ENCODE results near the gene FES.
A peak's percentile ranks its signal among the peaks of the same experiment; 100 is the strongest.
"Not testable (repeated sequence)": the region's sequence is repeated elsewhere in the genome, so short reads cannot be mapped to it uniquely, and the experiment has no call there.

FES gene

DNA sequence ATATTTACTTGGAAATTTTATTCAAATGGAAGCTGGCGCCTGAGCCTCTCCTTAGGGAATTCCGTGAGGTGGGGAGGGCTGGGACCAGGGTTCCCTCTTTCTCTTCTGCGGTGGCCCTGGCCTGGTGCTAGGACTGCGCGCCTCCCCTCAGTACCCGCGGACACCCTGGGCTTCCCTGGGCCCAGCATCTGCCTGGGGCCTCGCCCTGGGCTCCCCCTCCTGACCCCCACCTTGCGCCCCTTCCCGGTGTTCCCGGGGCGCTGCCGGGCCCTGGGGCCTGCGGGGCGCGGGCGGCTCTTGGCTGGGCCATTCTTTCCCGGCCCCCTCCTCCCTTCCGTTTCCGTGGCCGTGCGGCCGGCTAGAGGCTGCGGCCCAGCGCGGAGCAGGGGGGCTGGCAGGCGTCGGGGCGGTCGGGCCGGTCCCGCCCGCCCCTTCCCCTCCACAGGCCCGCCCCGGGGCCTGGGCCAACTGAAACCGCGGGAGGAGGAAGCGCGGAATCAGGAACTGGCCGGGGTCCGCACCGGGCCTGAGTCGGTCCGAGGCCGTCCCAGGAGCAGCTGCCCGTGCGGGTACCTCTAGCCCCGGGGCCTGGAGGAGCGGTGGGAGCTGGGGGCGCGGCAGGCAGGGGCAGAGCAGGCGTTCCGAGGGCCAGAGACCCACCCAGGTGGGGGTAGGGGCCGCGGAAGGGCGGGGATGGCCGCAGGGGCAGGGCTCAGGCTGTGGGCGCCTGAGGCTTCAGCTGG, at the start of gene FES:
TSS of gene FES (plus strand) at position 529 of the 743 bp plus-strand sequence. CDS start 542 bp downstream, outside the sequence.
- peak; percentile 35 to 48 for DNase-seq

DNA sequence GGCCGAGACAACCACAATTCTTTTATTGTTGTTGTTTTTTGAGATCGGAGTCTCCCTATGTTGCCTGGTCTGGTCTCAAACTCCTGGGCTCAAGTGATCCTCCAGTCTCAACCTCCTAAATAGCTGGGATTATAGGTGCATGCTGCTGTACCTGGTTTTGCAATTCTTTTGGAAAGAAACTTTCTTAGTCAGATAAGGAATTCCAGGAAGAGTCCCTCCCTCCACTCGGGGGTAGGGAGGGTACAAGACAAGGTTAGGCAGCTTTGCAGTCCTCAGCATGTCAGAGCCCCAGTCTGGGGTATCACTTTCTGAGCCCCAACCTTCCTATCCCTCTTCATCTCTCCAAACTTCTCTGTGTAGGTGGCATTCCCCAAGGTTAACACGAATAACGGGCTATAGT, 49.7 kb upstream of the FES start:
- DNase-seq, result no peak

DNA sequence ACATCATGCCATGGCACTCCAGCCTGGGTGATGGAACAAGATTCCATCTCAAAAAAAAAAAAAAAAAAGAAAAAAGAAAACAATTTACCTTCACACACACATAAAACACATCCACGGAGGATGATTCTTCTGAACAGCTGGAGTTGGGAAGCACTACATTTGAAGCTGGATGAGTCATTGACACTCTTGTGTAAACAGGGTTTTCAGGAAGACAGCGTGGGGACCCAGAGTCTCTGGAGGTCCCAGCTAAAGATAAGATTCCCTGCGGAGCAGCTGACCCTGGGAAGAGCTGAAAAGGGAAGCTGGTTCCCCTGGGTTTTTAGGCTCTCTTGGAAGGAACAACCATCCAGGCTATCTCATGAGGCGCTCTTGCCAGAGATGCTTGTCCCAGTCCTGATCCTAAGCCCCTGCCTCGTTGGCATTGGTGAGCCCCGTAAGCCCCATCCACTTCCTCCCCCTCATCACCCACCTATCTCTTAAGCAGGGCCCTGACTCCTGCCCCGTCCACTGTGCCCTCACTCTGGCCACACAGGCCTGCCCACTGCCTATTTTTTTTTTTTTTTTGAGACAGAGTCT, 47.9 kb upstream of the FES start:
- DNase-seq, result no peak

DNA sequence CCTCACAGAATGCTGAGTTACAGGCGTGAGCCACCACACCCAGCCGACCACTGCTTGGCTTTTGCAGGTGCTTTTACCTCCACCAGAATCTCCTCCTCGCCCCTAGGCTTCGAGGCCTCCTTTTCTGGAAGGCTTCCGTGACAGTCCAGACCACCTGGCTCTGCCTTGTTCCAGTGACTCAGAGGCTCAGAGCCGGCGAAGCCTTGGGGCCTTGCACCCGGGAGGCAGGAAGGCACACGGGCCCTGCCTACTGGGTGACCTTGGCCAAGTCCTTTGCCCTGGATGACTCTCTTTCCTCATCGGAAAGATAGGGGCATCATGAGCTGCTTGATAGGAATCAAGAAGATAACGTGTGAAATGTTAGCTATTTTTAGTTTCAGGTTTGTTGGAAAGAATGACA, 47.2 kb upstream of the FES start:
- DNase-seq, result peak; percentile 69 to 77

DNA sequence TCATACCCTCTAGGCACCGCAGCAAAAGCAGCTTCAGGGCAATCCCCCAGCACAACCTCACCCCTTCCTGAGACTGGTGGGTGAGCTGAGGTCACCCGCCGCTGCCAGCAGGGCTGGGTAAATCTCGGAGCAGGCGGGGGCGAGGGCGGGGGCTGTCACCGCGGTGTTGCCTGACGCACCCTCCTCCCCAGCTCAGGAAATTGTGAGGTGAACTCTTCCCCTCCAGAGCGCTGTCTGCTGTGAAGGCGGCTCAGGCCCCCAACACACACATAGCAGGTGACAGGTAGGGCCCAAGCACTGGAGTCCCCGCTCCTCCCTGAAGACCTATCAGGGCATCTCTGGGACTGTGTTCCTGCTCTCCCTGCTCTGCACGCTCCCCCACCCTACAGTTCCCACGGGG, 46.2 kb upstream of the FES start:
- peak; percentile 91 to 92 for DNase-seq

DNA sequence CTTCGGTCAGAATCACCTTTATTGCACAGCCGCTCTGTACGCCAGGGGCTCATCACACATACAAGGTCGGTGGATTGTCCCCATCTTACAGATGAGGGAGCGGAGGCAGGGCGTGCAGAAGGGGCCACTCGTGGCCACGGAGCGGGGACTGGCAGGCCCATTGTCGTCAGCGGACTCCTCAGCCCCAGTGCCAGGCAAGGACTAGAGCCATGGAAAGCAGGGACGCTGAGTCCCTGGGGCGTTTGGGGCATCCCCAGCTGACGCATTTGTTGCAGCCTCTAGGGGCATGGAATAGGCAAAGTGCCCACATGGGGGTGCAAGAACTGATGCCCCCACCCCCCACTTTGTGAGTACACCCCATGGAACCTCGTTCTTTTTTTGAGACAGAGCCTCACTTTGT, 45.8 kb upstream of the FES start:
- DNase-seq, result peak; percentile 50 to 58

DNA sequence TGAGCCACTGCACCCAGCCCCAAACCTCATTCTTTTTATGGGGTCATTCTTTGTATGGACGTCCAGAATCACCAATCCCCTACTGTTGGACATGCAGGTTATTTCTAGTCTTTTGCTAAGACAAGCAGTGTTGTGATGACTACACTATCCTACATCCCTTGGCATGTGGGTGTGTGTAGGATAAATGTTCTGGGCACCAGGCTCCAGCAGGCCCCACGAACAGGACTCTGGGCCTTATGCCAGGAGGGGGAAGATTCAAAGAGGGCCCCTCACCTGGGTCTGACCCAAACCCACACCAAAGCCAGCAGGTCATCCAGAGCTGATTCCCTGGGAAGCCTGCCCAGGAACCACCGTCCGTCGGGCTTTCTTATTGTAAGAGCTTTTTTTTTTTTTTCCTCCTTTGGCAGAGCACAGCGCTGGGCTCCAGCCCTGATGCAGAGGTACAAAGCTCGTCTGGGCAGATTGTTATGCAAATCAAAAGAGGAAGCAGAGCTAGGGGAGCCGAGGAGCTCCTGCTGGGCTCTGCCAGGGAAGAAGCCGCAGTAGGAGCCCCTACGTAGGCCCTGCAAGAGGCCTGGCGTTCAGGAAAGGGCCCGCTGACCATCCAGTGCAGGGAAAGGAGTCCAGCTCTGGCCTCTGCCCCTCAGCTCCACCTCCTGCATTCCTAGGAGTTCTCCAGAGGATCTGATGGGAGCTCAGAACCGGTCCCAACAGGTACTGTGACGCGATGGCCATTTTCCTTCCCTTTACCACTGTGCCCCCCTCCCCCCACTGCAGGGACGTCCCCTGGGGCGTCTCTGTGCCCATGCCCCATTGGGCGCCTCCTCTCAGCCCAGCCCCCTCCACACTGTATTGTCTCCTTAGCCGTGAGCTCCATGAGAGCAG, 44.9 kb upstream of the FES start:
- DNase-seq, result peak; percentile 59 to 70

DNA sequence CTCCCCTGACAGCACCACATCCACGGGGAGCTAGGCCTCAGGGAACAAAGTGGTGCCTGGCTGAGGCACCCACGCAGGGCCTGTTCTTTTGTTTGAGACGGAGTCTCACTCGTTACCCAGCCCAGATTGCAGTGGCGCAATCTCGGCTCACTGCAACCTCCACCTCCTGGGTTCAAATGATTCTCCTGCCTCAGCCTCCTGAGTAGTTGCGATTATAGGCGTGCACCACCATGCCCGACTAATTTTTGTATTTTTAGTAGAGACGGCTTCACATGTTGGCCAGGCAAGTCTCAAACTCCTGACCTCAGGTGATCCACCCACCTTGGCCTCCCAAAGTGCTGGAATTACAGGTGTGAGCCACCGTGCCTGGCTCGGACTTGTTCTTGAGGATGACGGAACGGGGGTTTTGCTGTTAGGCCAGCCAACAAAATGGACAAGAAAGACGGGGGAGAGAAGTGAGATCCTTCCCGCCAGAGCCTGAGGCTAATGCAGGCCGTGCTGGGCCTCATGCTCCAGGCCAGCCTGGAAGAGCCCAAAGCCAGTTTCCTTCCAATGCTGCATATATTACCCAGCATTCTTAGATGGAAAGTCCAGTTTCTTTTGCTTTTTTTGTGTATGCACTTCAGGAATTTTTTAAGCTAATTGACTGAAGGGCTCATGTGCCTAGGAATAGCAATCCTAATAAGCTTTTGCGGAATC, 44.0 kb upstream of the FES start:
- no peak for DNase-seq

DNA sequence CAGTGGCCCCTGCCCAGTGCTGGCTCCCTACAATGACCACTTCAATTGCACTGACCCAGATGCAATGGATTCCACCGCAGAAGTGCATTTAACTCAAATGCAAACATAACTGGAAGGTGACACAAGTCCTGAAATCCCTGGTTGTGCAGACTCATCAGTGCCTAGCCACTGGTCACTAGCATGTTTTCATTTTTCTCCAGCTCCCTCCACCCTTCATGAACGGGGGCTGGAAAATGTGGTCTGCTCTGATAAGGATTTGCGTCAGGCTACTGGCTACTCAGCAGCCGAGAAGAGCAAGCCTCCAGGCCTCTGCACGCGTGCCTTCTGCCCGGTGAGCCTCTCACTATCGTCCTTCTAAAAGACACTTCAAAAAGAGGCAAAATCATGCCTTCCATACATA, 43.4 kb upstream of the FES start:
- no peak for DNase-seq

DNA sequence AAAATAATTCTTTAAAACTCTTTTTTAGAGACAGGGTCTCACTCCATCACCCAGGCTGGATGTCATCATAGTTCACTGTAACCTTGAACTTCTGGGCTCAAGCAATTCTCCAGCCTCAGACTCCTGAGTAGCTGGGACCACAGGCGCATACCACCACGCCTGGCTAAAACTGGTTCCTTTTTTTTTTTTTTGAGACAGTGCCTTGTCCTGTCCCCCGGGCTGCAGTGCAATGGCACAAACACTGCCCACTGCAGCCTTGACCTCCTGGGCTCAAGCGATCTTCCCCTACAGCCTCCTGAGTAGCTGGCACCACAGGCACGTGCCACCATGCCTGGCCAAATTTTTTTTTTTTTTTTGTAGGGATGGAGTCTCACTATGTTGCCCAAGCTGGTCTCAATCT, 39.6 kb upstream of the FES start:
- no peak for DNase-seq

DNA sequence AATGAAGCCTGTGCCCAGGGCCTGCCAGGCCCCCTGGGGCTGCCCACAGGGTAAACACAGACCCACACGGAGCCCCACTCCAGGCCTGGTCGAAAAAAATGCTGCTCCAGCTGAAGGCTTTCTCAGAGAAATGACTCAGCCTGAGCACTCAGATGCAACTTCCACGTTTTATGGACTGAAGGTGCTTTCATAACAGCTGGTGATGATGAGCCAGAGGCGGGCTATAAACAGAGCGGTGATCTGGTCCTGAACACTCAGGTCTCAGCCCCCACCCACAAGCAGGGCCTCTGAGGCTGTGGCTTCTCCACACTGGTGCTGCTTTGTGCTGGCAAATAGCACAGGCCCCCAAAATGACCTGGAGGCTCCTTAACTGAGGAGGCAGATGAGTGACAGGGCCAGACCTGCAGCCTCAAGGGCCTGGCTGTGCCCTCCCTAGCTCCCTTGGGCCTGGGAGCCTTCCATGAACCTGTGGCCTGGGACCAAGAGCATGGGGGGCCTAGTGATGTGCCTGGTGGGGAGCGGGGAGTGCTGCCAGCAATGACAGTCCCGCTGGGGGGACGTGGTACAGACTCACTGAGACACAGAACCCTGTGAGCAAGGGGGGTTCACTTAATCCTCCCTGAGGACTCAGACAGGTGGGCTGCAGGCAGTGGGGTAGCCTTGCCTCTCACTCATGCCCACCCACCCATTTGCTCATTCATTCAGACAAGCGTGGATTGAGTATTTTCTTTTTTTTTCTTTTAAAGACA, 38.9 kb upstream of the FES start:
- peak; percentile 66 to 79 for DNase-seq

DNA sequence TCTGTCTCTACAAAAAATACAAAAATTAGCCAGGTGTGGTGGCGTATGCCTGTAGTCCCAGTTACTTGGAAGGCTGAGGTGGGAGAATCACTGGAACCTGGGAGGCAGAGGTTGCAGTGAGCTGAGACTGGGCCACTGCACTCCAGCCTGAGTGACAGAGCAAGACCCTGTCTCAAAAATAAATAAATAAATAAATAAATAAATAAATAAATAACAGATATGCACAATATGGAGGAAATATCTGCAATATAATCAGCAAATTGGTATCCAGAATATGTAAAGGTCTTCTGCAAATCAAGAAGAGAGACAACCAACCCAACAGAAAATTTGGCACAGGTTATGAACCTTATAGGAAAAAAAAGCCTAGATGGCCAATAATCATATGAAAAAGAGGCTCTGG, 34.9 kb upstream of the FES start:
- DNase-seq, result not testable (repeated sequence)

DNA sequence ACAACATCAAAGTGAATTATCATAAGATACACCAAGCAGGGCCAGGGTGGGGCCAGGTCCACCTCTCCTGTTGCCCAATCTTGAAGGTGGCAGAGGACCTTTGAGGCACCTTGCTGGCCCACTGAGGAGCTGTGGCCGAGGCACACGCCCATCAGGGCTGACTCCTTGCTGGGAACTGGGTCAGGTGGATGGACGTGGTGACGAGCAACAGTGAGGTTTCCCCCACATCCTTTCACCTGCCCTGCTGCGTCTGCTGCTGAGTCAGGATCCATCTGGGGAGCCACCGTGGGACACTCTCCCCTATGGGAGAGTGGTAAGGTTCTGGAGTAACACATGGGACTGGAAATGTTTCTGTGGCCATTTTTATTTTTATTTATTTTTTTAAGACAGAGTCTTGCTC, 33.2 kb upstream of the FES start:
- peak; percentile 54 to 65 for DNase-seq

DNA sequence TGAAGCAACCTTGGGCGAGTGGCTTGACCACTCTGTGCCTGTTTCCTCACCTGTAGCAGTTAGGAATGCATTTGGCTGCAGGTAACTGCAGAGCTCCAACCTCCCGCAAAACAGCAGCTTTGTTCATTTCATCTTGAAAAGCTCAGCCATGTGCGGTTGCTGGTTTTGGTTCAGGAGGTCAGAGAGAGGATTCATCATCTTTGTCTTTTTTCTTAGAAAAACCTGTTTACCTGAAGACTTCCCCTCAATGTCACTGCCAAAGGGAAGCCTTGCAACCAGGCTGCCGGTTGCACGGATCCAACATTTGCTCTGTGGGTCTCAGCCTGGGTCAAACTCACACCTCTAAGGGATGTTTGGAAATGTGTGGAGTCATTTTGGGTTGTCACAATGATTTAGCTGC, 32.4 kb upstream of the FES start:
- peak in 1 of 2 experiments; percentile 48 for DNase-seq

DNA sequence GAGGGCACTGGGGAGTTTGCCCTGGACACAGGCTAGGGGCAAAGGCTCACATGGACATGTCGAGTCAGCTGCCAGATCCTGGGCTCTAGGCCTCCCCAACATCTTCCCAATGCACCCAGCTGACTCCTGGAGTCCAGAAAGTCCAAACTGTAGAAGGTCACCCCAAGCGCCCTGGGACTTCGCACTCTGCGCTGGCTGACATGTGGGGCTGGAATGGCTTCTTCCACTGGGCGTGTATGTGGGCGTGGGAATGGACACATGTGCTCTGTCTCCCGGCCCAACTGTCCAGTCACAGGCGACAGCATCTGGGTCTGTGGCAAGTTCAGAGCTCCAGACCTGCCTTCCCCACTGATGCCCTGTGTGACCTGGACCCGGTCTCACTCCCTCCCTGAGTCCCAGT, 29.2 kb upstream of the FES start:
- no peak for DNase-seq

DNA sequence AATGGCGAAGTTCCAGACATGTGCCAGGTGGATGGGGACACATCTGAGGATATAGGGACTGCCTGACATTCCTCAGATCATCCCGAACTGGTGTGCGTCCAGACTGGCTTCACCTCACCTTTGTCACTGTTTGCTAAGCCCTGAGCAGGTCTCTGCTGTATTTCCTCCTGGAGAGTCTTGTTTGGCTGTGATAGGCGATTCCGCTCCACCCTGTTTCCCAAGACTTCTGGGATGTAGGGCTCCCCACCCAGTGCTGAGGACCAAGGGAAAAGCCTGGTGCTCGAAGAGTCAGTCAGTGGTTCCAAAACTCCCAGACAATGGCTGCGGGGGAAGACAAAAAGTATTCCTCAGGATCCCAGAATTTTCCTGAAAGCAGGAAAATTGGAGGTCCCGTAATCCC, 27.0 kb upstream of the FES start:
- no peak for DNase-seq

DNA sequence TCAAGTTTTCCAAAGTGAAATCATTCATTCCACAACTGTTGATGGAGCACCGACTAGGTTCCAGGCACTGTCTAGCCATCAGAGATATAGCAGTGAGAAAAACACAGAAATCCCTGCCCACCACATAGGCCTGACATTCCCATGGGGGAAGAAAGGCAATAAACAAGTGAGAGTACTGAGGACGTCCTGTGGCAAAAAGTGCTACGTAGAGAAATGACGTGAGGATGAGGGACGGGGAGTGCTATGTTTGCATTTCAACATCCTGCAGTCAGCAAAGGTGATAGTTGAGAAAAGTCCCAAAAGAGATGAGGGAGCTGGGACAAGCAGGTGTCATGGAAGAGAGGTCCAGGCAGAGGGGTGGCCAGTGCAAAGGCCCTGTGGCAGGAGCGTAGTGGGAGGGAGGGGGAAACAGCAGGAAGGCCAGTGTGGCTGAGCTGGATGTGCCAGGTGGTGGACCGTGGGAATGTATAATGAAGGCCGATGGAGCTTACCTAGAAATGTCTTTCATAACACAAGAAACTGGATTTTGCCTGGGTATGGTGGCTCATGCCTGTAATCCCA, 26.3 kb upstream of the FES start:
- no peak for DNase-seq

DNA sequence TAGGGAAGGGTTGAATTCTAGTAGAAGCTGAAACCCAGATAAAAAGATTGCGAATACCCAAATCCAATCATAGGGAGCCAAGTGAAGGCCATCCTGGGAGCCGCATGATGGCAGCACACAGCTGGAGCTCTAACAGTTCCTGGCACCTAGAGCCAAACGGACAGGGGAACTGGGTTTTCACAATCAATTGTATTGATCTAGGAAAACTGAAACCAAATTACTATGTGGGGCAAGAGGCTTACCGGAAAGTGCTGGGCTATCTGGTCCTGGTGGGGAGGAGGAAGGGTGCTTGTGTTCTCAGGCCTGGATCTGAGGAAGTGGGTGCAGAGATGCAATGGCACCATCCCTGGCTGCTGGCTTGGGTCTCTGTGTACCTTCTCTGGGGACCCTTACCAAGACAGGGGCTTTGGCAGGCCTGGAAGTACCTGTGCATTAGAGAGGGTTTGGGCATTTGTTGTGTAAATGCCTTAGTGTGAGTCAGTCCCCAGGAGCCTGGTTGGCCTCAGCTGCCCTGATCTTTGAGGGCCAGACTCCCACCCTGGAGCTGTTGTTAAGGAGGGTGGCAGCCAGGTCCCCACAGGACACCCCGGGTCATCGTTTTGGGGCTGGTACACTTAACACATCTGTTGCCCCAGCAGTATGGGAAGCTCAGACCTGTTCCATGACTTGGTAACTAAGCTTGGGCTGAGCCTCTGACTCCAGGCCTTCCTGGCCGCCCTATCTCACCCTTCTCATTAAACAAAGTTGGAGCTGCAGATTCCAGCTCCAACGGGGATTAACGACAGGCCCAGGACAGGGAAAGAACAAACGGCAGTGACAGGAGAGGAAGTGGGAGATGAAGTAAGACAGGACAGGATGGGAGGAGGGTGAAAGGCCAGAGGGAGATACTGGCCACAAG, 24.8 kb upstream of the FES start:
- DNase-seq, result no peak

DNA sequence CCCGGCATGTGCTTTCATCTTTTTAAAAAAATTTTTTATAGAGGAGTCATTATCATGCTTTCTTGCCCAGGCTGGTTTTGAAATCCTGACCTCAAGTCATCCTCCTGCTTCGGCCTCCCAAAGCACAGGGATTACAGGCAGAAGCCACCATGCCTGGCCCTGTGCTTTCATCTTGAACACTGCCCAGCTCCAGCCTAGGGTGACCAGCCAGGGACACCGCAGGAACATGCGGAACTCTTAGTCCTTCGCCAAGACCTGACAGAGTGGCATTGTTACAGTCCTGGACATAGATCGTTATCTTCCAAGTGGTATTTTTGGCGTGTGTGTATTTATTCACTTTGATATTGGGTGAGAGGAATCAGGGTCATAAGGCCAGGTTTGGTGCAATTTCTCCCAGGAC, 23.9 kb upstream of the FES start:
- DNase-seq, result no peak

DNA sequence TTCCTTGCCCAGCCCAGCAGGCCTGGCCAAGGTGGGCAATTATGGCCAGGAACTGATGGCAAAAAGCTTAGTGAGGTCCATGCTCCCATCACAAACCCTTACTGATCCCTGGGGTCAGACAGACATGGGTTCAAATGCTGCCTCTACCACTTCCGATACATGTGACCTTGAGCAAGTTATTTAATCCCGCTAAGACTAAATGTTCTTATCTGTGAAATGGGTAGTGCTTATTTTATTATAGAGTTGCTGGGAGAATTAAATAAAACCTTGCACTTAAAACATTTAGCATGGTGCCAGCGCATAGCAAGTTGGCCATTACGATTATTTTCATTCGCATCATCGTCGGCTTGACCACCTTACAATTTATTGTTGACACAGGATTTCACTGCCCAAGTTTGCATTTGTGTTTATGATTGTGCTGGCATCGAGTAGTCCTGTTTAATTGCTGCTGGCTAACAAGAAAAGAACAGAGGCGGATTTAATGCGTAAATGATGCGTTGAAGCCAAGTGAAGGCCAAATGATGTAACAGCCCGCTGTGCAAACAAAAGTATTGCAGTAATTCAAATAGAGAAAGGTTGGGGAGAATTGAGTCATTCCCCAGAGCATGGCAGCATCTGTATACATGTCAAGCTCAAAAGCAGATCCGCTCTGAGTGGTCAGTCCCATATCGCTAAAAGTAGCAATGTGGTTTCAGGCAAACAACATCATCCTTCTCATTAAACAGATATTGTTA, 23.2 kb upstream of the FES start:
- no peak for DNase-seq
